GM19099 (cell line): Measurements from ENCODE around the gene ELAPOR2.

Experiments used
- POLR2A ChIP-seq: IDR thresholded peaks from 3 replicates; pipeline ENCODE4 v1.6.1; 2011; ENCODE audit warnings: low read depth; ENCODE audit not compliant: insufficient read length; ENCODE audit errors: extremely low read depth

The ELAPOR2 gene

GRCh38 chr7:87058744-87059524 lies 520 bp downstream of the ELAPOR2 start:
- no peak for TF ChIP-seq POLR2A

- TF ChIP-seq POLR2A = no peak
These were observed 2.2 kb downstream of the ELAPOR2 start for GRCh38 chr7:87057210-87057609.

GRCh38 chr7:87056346-87056745 lies 3.1 kb downstream of the ELAPOR2 start:
- TF ChIP-seq POLR2A = no peak

- no peak for TF ChIP-seq POLR2A
These were observed 10.6 kb downstream of the ELAPOR2 start for GRCh38 chr7:87048839-87049238.

- no peak for TF ChIP-seq POLR2A
These were observed 13.0 kb downstream of the ELAPOR2 start for GRCh38 chr7:87046456-87046855.

- no peak for TF ChIP-seq POLR2A
These were observed 20.3 kb downstream of the ELAPOR2 start for GRCh38 chr7:87038993-87039690.

GRCh38 chr7:87036985-87037384 lies 22.5 kb downstream of the ELAPOR2 start:
- TF ChIP-seq POLR2A = no peak

- no peak for TF ChIP-seq POLR2A
These were observed 26.7 kb downstream of the ELAPOR2 start for GRCh38 chr7:87032604-87033339.

GRCh38 chr7:87029078-87029477 lies 30.4 kb downstream of the ELAPOR2 start:
- no peak for TF ChIP-seq POLR2A

- no peak for TF ChIP-seq POLR2A
These were observed 30.8 kb downstream of the ELAPOR2 start for GRCh38 chr7:87028636-87029035.

- no peak for TF ChIP-seq POLR2A
These were observed 31.6 kb downstream of the ELAPOR2 start for GRCh38 chr7:87027900-87028299.

GRCh38 chr7:87021285-87021684 lies 38.2 kb downstream of the ELAPOR2 start:
- no peak for TF ChIP-seq POLR2A

- no peak for TF ChIP-seq POLR2A
These were observed 42.8 kb downstream of the ELAPOR2 start for GRCh38 chr7:87016606-87017005.

- no peak for TF ChIP-seq POLR2A
These were observed 45.6 kb downstream of the ELAPOR2 start for GRCh38 chr7:87013840-87014190.

GRCh38 chr7:87013136-87013839 lies 46.2 kb downstream of the ELAPOR2 start:
- no peak for TF ChIP-seq POLR2A
